Body of pancreas (tissue), 4 donors: ENCODE measurements around the gene NAA50. TPM values are rescaled to one million over a fixed set of nuclear protein-coding genes. Genes with fewer than 3 reads are reported as not detected.

ENCODE experiments used
- ATAC-seq: fragments of 150-250 bp; one replicate; pipeline ENCODE4 v1.9.1; 2016
- DNase-seq, 4 donors: peaks; one replicate each; pipeline ENCODE4 v3.0.0-alpha.2; 2019
- H3K27ac ChIP-seq, 4 donors: fragments of 200-600 bp; sonication (generic); 1 replicate in 3 of 4; 2 replicates in 1 of 4; pipeline versions ENCODE4 v1.5.1 to v1.6.1; 2016 to 2019; ENCODE audit warnings: mild to moderate bottlenecking in 1 of 4, mixed read lengths in 1 of 4, moderate library complexity in 1 of 4
- H3K27me3 ChIP-seq, 2 donors: fragments of 200-600 bp; sonication (generic); one replicate each; pipeline ENCODE4 v1.6.0; 2016; ENCODE audit warnings: mild to moderate bottlenecking in 1 of 2
- H3K36me3 ChIP-seq, 2 donors: fragments of 200-600 bp; sonication (generic); replicated peaks in 1 of 2; 2 replicates each; pipeline ENCODE4 v1.5.1; 2016; ENCODE audit warnings: low read depth in 2 of 2; ENCODE audit not compliant: insufficient read depth in 1 of 2
- H3K4me1 ChIP-seq: fragments of 200-600 bp; sonication (generic); one replicate; pipeline ENCODE4 v1.6.0; 2016
- H3K4me3 ChIP-seq, 2 donors: fragments of 200-600 bp; sonication (generic); 1 replicate in 1 of 2; 2 replicates in 1 of 2; pipeline ENCODE4 v1.5.1; 2016 to 2019
- H3K9me3 ChIP-seq, 3 donors: fragments of 200-600 bp; sonication (generic); 1 replicate in 2 of 3; 2 replicates in 1 of 3; pipeline ENCODE4 v1.5.1; 2016
- POLR2A ChIP-seq, 3 donors: fragments of 450-650 bp; IDR thresholded peaks; one replicate each; pipeline ENCODE4 v1.6.1; 2016; ENCODE audit warnings: antibody characterized with exemption in 3 of 3, mild to moderate bottlenecking in 2 of 3
- WGBS, 2 donors: methylation state at CpG; one replicate each; pipeline ENCODE4 v1.1.5; 2017; 5-methylcytosine and 5-hydroxymethylcytosine counted together
- intact Hi-C: fragments of 100-400 bp; cut with DNase I; formaldehyde crosslinking; loops from one replicate; pipeline ENCODE4 v1.15.1; 2023
- total RNA-seq, 2 donors: library from RNA; depleted of rRNA; stranded (reverse); fragments of >200 nt; gene quantifications; one replicate each; pipeline ENCODE4 v1.1.0, GENCODE V29; 2016
- TF ChIP-seq, protein P1 (sequence below), 7 experiments: fragments of 450-650 bp in 4 of 7; fragments of 200-600 bp in 3 of 7; sonication (generic) in 3 of 7; IDR thresholded peaks; one replicate each; pipeline ENCODE4 v1.5.1; 2016 to 2019; ENCODE audit warnings: antibody characterized with exemption in 7 of 7

NAA50 gene
- total RNA-seq, 2 donors from 2014 or later: 32.2 to 93.6 TPM

DNA sequence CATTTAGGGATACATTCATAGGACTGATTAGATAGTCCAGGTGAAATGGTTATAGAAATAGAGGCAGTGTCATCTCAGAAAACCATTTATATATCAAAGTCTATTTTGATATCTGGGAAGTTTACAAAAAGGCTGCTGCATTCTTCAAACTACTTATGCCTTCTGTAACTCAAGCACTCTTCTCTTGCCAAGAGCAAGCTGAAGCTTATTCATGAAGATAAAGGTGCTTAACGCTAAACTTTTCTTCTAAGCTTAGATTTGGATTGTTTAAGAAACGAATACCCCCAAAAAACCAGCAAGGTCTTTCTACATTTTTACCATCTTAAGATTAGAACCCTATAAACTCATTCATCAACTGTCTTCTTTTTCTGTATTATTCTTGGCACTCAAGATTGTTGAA lies 26.3 kb downstream of the NAA50 start:
- ATAC-seq (no peak), DNase-seq (no peak)
- intact Hi-C loops: no loop called here
- Histone ChIP-seq H3K4me1 (no peaks in the 10 kb centered on the region), H3K4me3 (no peak overlapping the region), H3K36me3 (peaks cover 5 to 9% of the 10 kb centered on the region in 2 donors), H3K9me3 (no peaks in the 10 kb centered on the region), H3K27me3 (no peaks in the 10 kb centered on the region), H3K27ac (no peak overlapping the region)
- TF ChIP-seq, protein P1, sequence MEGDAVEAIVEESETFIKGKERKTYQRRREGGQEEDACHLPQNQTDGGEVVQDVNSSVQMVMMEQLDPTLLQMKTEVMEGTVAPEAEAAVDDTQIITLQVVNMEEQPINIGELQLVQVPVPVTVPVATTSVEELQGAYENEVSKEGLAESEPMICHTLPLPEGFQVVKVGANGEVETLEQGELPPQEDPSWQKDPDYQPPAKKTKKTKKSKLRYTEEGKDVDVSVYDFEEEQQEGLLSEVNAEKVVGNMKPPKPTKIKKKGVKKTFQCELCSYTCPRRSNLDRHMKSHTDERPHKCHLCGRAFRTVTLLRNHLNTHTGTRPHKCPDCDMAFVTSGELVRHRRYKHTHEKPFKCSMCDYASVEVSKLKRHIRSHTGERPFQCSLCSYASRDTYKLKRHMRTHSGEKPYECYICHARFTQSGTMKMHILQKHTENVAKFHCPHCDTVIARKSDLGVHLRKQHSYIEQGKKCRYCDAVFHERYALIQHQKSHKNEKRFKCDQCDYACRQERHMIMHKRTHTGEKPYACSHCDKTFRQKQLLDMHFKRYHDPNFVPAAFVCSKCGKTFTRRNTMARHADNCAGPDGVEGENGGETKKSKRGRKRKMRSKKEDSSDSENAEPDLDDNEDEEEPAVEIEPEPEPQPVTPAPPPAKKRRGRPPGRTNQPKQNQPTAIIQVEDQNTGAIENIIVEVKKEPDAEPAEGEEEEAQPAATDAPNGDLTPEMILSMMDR (IDR thresholded peaks at IDR 0.05): no peak
- TF ChIP-seq POLR2A (IDR thresholded peaks at IDR 0.05): no peak
- 81 to 95% methylated on average over 2 of the region's 2 CpGs for WGBS, 2 donors

DNA sequence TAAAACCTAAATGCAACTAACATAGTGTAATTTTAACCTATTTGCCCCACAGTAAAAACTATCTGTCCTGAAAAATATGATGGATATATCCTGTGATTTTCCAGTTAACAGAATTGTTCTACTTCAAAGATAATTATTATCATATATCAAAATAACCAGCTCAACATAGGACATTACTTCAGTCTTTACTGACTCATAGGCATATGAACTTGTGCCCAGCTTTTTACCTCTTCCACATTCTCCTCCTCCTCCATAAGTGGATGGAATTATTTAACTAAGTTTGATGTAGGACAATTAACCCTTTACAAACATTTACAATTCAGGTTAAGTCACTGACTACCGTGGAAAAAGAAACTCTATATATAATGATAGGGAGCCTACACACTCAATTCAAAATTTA lies 26.8 kb downstream of the NAA50 start:
- no peak for ATAC-seq
- H3K4me3 ChIP-seq: no peak overlapping the region
- 90 to 100% methylated on average over 1 of the region's 1 CpG for WGBS, 2 donors
- H3K36me3 ChIP-seq: peaks cover 5 to 9% of the 10 kb centered on the region in 2 donors
- intact Hi-C loops: no loop called here
- no peak overlapping the region for H3K27ac ChIP-seq
- DNase-seq: no peak
- no peaks in the 10 kb centered on the region for H3K9me3 ChIP-seq
- H3K27me3 ChIP-seq: no peaks in the 10 kb centered on the region
- no peaks in the 10 kb centered on the region for H3K4me1 ChIP-seq
- TF ChIP-seq POLR2A (IDR thresholded peaks at IDR 0.05): no peak
- TF ChIP-seq, protein P1 (IDR thresholded peaks at IDR 0.05): no peak

DNA sequence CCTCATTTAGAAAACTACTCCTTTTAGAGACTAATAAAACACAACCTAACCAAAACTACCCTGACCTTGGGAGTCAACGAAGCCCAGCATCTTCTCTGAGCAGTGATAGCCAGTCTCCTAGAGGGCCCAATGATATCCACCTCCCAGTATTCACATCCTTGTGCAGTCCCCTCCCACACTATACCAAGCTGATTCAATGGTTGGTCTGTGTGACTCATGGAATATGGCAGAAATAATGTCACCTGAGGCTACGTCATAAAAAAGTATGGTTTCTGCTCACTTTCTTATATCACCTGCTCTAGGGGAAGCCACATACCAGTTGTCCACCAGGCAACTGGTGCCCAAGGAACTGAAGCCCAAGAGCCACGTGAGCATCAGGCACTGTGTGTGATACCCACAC lies 28.2 kb downstream of the NAA50 start:
- no peak for ATAC-seq

DNA sequence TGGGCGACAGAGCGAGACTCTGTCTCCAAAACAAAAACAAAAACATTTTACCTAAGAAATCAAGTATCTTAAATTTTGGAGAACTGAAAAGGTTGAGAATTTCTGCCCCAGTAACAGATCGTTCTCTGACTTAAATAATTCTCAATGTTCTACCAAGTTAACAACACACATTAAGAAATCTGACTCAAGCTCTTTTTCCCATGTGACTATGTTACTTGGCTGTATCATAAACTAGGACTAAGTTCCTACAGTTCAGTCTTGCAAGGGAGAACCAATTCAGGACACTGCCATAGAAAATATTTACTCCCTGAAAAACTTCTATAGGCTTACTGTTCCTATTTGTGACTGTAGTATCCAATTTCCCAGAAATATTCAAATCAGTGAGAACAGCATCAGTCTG lies 28.7 kb downstream of the NAA50 start:
- 94 to 98% methylated on average over 3 of the region's 3 CpGs for WGBS, 2 donors
- no peak overlapping the region for H3K27ac ChIP-seq
- no peak for ATAC-seq
- DNase-seq: no peak
- H3K4me1 ChIP-seq: no peaks in the 10 kb centered on the region
- no peak for TF ChIP-seq POLR2A (IDR thresholded peaks at IDR 0.05)
- TF ChIP-seq, protein P1 (IDR thresholded peaks at IDR 0.05): no peak
- peaks cover 0 to 5% of the 10 kb centered on the region in 2 donors for H3K36me3 ChIP-seq
- intact Hi-C loops: no loop called here
- no peaks in the 10 kb centered on the region for H3K9me3 ChIP-seq
- no peaks in the 10 kb centered on the region for H3K27me3 ChIP-seq
- H3K4me3 ChIP-seq: no peak overlapping the region

More for the DNA sequence above, 28.2 kb downstream of the NAA50 start:
- Histone ChIP-seq H3K4me1 (no peaks in the 10 kb centered on the region), H3K36me3 (peaks cover 1 to 5% of the 10 kb centered on the region in 2 donors), H3K27ac (no peak overlapping the region), H3K9me3 (no peaks in the 10 kb centered on the region), H3K27me3 (no peaks in the 10 kb centered on the region), H3K4me3 (no peak overlapping the region)
- no peak for DNase-seq
- 95 to 97% methylated on average over 3 of the region's 3 CpGs for WGBS, 2 donors
- TF ChIP-seq POLR2A (IDR thresholded peaks at IDR 0.05): no peak
- TF ChIP-seq, protein P1 (IDR thresholded peaks at IDR 0.05): no peak
- intact Hi-C loops: no loop called here

DNA sequence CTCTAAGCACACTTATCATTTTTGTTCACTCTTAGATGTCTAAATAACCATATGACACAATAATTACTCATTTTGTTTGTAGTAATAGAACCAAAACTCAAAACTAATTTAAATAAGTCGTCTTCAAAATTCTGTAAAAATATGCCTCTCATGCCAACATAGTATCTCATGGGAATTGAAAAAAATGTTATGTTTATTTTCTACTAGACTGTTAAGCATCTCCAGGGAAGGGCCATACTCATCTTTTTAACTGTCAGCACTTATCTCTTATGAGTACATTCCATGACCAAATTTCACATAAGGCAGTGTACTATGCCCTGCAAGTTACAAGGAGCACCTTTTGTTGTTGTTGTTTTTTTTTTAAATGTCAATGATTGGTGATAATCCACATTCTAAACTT lies 31.3 kb downstream of the NAA50 start:
- H3K9me3 ChIP-seq: no peaks in the 10 kb centered on the region
- WGBS, 2 donors: 62 to 88% methylated on average over 1 of the region's 1 CpG
- intact Hi-C loops: no loop called here

More for the DNA sequence above, 31.3 kb downstream of the NAA50 start:
- TF ChIP-seq, protein P1 (IDR thresholded peaks at IDR 0.05): no peak
- TF ChIP-seq POLR2A (IDR thresholded peaks at IDR 0.05): no peak
- Histone ChIP-seq H3K4me1 (no peaks in the 10 kb centered on the region), H3K27ac (no peak overlapping the region), H3K36me3 (no peaks in the 10 kb centered on the region), H3K27me3 (no peaks in the 10 kb centered on the region), H3K4me3 (no peak overlapping the region)
- DNase-seq (no peak), ATAC-seq (no peak)
